PC-9 (cell line): ENCODE data around the gene SYCP2. TPM values are rescaled to one million over a fixed set of nuclear protein-coding genes. Genes with fewer than 3 reads are reported as not detected.

ENCODE experiments used
- BruUV-seq: library from RNA; stranded (reverse); fragments of 400-500 nt; replicated peaks from 2 replicates; lab custom pipeline; 2021; lab: Mats Ljungman, UMichigan
- CTCF ChIA-PET: fragments of 300-600 bp; sonication (Branson Sonifier 250); formaldehyde crosslinking; loops from one replicate; lab custom pipeline; 2022; ENCODE audit warnings: antibody characterized with exemption; lab: Charles Lee
- POLR2A ChIA-PET: fragments of 300-600 bp; sonication (Branson Sonifier 250); formaldehyde crosslinking; loops from one replicate; lab custom pipeline; 2022; ENCODE audit warnings: antibody characterized with exemption; ENCODE audit not compliant: unreplicated experiment; lab: Charles Lee
- DNase-seq, 2 experiments: peaks; one replicate each; pipeline versions ENCODE4 v3.0.0 to v3.0.0-alpha.2; 2015 to 2022; ENCODE audit warnings: mixed read lengths in 1 of 2
- H2AFZ ChIP-seq: fragments of 200-600 bp; sonication (generic); 2 replicates; pipeline ENCODE4 v1.8.1; 2017; ENCODE audit warnings: antibody characterized with exemption
- H3F3A ChIP-seq: fragments of 200-600 bp; sonication (generic); 2 replicates; pipeline ENCODE4 v1.8.1; 2017; ENCODE audit warnings: antibody characterized with exemption, mild to moderate bottlenecking, low read depth; ENCODE audit not compliant: insufficient read depth
- H3K27ac ChIP-seq: fragments of 200-600 bp; sonication (generic); 2 replicates; pipeline ENCODE4 v1.6.1; 2016; ENCODE audit warnings: mixed run types
- H3K27me3 ChIP-seq: fragments of 200-600 bp; sonication (generic); 2 replicates; pipeline ENCODE4 v1.6.1; 2016; ENCODE audit warnings: low read depth, mixed run types; ENCODE audit not compliant: insufficient read depth
- H3K36me3 ChIP-seq: fragments of 200-600 bp; sonication (generic); 2 replicates; pipeline ENCODE4 v1.6.1; 2016; ENCODE audit warnings: low read depth, mixed run types
- H3K4me1 ChIP-seq: fragments of 200-600 bp; sonication (generic); replicated peaks from 2 replicates; pipeline ENCODE4 v1.6.1; 2016; ENCODE audit warnings: mixed run types; ENCODE audit not compliant: insufficient read depth
- H3K4me2 ChIP-seq: fragments of 200-600 bp; sonication (generic); 2 replicates; pipeline ENCODE4 v1.6.1; 2017; ENCODE audit warnings: mixed run types
- H3K4me3 ChIP-seq: fragments of 200-600 bp; sonication (generic); 2 replicates; pipeline ENCODE4 v1.6.1; 2016; ENCODE audit warnings: mixed run types
- H3K79me2 ChIP-seq: fragments of 200-600 bp; sonication (generic); 2 replicates; pipeline ENCODE4 v1.6.1; 2017; ENCODE audit warnings: low read depth, mixed run types
- H3K9me2 ChIP-seq: fragments of 200-600 bp; sonication (generic); 2 replicates; pipeline ENCODE4 v1.8.1; 2017; ENCODE audit warnings: mild to moderate bottlenecking; ENCODE audit not compliant: insufficient read depth
- H3K9me3 ChIP-seq: fragments of 200-600 bp; sonication (generic); 2 replicates; pipeline ENCODE4 v1.8.1; 2016; ENCODE audit warnings: low read depth; ENCODE audit not compliant: insufficient read depth
- H4K20me1 ChIP-seq: fragments of 200-600 bp; sonication (generic); 2 replicates; pipeline ENCODE4 v1.8.1; 2017; ENCODE audit not compliant: insufficient read depth
- CTCF ChIP-seq: fragments of 200-600 bp; sonication (generic); conservative IDR thresholded peaks from 2 replicates; pipeline ENCODE4 v1.6.1; 2017; ENCODE audit warnings: mixed run types, antibody characterized with exemption, mild to moderate bottlenecking, moderate library complexity
- EZH2 ChIP-seq: fragments of 200-600 bp; sonication (generic); IDR thresholded peaks from 2 replicates; pipeline ENCODE4 v1.8.0; 2017; ENCODE audit warnings: antibody characterized with exemption, low read depth
- intact Hi-C: fragments of 100-400 bp; cut with micrococcal nuclease; formaldehyde crosslinking; loops from one replicate; pipeline ENCODE4 v1.10.0; 2022; ENCODE audit not compliant: unreplicated experiment
- total RNA-seq: library from RNA; stranded (reverse); gene quantifications from 2 replicates; pipeline ENCODE4 v1.2.3, GENCODE V29; 2021

Gene SYCP2
- total RNA-seq, 1 experiment from 2014 or later: 1.8 TPM

GRCh38 chr20:59955131-59955796 lies 21.8 kb upstream of the SYCP2 start:
- intact Hi-C loops: no loop called here
- BruUV-seq: no TSS peak
- no peaks in the 10 kb centered on the region for H3K27me3 ChIP-seq
- ChIA-PET CTCF (interaction anchor here (0.7 to 1.4 kb wide), 3 partner anchors 17 to 102 kb away, joined by 4 to 5 read pairs (median 4); no protein-coding TSS in a partner anchor), POLR2A (no interaction called here)
- no peak overlapping the region for H3K4me2 ChIP-seq
- no peaks in the 10 kb centered on the region for H3K79me2 ChIP-seq
- H3K36me3 ChIP-seq: 0 out of 2 replicates have a peak, but pooled peaks cover 3% of the 10 kb centered on the region
- 0 out of 2 replicates have a peak, but pooled peaks cover under 1% of the 10 kb centered on the region for H3K9me3 ChIP-seq
- H3K4me1 ChIP-seq: peaks cover under 1% of the 10 kb centered on the region; the same call in 1 of the 2 replicates
- H3K27ac ChIP-seq: no peak overlapping the region
- H2AFZ ChIP-seq: no peak overlapping the region
- H3F3A ChIP-seq: peaks cover 5% of the 10 kb centered on the region; the same call in 1 of the 2 replicates
- H3K9me2 ChIP-seq: no peaks in the 10 kb centered on the region
- TF ChIP-seq EZH2: no peak
- peak; percentile 54 for TF ChIP-seq CTCF
- no peaks in the 10 kb centered on the region for H4K20me1 ChIP-seq
- peak in 1 of 2 experiments; percentile 61 for DNase-seq
- H3K4me3 ChIP-seq: no peak overlapping the region

GRCh38 chr20:59954718-59955117 lies 21.3 kb upstream of the SYCP2 start:
- no peaks in the 10 kb centered on the region for H3K27me3 ChIP-seq
- H3K4me1 ChIP-seq: peaks cover 6% of the 10 kb centered on the region
- H4K20me1 ChIP-seq: no peaks in the 10 kb centered on the region
- ChIA-PET POLR2A (no interaction called here), CTCF (interaction anchor here (1.4 kb wide), 1 partner anchor 95 kb away, joined by 5 read pairs; no protein-coding TSS in a partner anchor)
- 0 out of 2 replicates have a peak, but pooled peaks cover 3% of the 10 kb centered on the region for H3K36me3 ChIP-seq
- intact Hi-C loops: no loop called here
- no peaks in the 10 kb centered on the region for H3K9me3 ChIP-seq
- TF ChIP-seq EZH2 (no peak), CTCF (no peak)
- H3K79me2 ChIP-seq: no peaks in the 10 kb centered on the region
- DNase-seq: no peak
- no peak overlapping the region for H2AFZ ChIP-seq
- no TSS peak for BruUV-seq
- no peak overlapping the region for H3K4me2 ChIP-seq
- H3K27ac ChIP-seq: no peak overlapping the region
- peaks cover 5% of the 10 kb centered on the region; the same call in 1 of the 2 replicates for H3F3A ChIP-seq
- H3K9me2 ChIP-seq: no peaks in the 10 kb centered on the region
- H3K4me3 ChIP-seq: no peak overlapping the region

GRCh38 chr20:59949911-59950310 lies 16.5 kb upstream of the SYCP2 start:
- no peaks in the 10 kb centered on the region for H3K9me3 ChIP-seq
- no peak overlapping the region for H2AFZ ChIP-seq
- no TSS peak for BruUV-seq
- intact Hi-C loops: loop anchor here (1.0 to 10.0 kb wide), 4 partner anchors 100 to 355 kb away; no protein-coding TSS in a partner anchor
- H3K4me3 ChIP-seq: no peak overlapping the region
- H3K4me2 ChIP-seq: peak overlapping the region; percentile 10; the same call in 1 of the 2 replicates
- H3K27ac ChIP-seq: no peak overlapping the region
- DNase-seq: peak in 1 of 2 experiments; percentile 63
- ChIA-PET CTCF (interaction anchor here (1.1 kb wide), 1 partner anchor 100 kb away, joined by 4 read pairs; no protein-coding TSS in a partner anchor), POLR2A (interaction anchor here (0.7 kb wide), 1 partner anchor 100 kb away, joined by 6 read pairs; no protein-coding TSS in a partner anchor)
- no peak for TF ChIP-seq EZH2
- TF ChIP-seq CTCF: no peak
- peaks cover 29% of the 10 kb centered on the region for H3F3A ChIP-seq
- H3K4me1 ChIP-seq: peaks cover 28% of the 10 kb centered on the region
- H3K79me2 ChIP-seq: no peaks in the 10 kb centered on the region; the same call in 1 of the 2 replicates
- H3K27me3 ChIP-seq: no peaks in the 10 kb centered on the region
- 0 out of 2 replicates have a peak, but pooled peaks cover 3% of the 10 kb centered on the region for H3K36me3 ChIP-seq
- no peaks in the 10 kb centered on the region for H4K20me1 ChIP-seq
- H3K9me2 ChIP-seq: no peaks in the 10 kb centered on the region
